H1 (cell line): ENCODE data around the gene RALGAPA2. TPM values are rescaled to one million over a fixed set of nuclear protein-coding genes. Genes with fewer than 3 reads are reported as not detected.

Source experiments
- CTCF ChIA-PET: fragments of 300-600 bp; sonication (Branson Sonifier 250); formaldehyde crosslinking; loops from one replicate; lab custom pipeline; 2021; ENCODE audit not compliant: partially characterized antibody; lab: Charles Lee
- POLR2A ChIA-PET: fragments of 300-600 bp; sonication (Branson Sonifier 250); formaldehyde crosslinking; loops from one replicate; lab custom pipeline; 2021; ENCODE audit warnings: inconsistent platforms; ENCODE audit not compliant: partially characterized antibody; lab: Charles Lee
- DNase-seq, 2 experiments: peaks; one replicate each; pipeline versions ENCODE4 v3.0.0 to v3.0.0-alpha.2; 2010 to 2022; ENCODE audit warnings: low spot score in 2 of 2, low read depth in 1 of 2, mixed read lengths in 1 of 2
- FAIRE-seq: peaks from 2 replicates; lab custom pipeline; 2011; peaks lifted over from hg19 to GRCh38; lab: Jason Lieb, UNC
- H2AFZ ChIP-seq: 2 replicates; pipeline ENCODE4 v1.8.1; 2012; ENCODE audit warnings: low read length, inconsistent platforms
- H2AK5ac ChIP-seq: 2 replicates; pipeline ENCODE4 v1.6.1; 2013; ENCODE audit warnings: low read depth, low read length
- H2BK120ac ChIP-seq: replicated peaks from 2 replicates; pipeline ENCODE3; 2013; ENCODE audit warnings: low read depth, low read length, inconsistent platforms
- H2BK12ac ChIP-seq: 2 replicates; pipeline ENCODE4 v1.6.1; 2013; ENCODE audit warnings: low read depth, low read length
- H2BK15ac ChIP-seq: 2 replicates; pipeline ENCODE4 v1.6.1; 2013; ENCODE audit warnings: low read length
- H2BK20ac ChIP-seq: 2 replicates; pipeline ENCODE4 v1.6.1; 2013; ENCODE audit warnings: low read length
- H2BK5ac ChIP-seq: 2 replicates; pipeline ENCODE4 v1.6.1; 2013; ENCODE audit warnings: low read depth, low read length
- H3K14ac ChIP-seq: 2 replicates; pipeline ENCODE4 v1.6.1; 2013; ENCODE audit warnings: inconsistent platforms; ENCODE audit not compliant: insufficient read length
- H3K18ac ChIP-seq: 2 replicates; pipeline ENCODE4 v1.6.1; 2013; ENCODE audit warnings: low read length; ENCODE audit errors: extremely low read depth
- H3K23ac ChIP-seq: 2 replicates; pipeline ENCODE4 v1.6.1; 2013; ENCODE audit warnings: inconsistent platforms; ENCODE audit not compliant: insufficient read length
- H3K23me2 ChIP-seq: 2 replicates; pipeline ENCODE4 v1.6.1; 2013; ENCODE audit warnings: low read depth, low read length
- H3K27ac ChIP-seq: 2 replicates; pipeline ENCODE4 v1.6.1; 2011; ENCODE audit warnings: low read depth, low read length, inconsistent platforms
- H3K27me3 ChIP-seq, 4 experiments: replicated peaks in 1 of 4; 1 replicate in 1 of 4; 2 replicates in 3 of 4; pipeline versions ENCODE4 v1.6.1 to v1.8.1; 2011 to 2013; ENCODE audit warnings: low read length in 3 of 4, mild to moderate bottlenecking in 3 of 4, inconsistent platforms in 2 of 4, mixed read lengths in 2 of 4, moderate library complexity in 1 of 4; ENCODE audit not compliant: control insufficient read depth in 3 of 4, insufficient read depth in 3 of 4; ENCODE audit errors: extremely low read depth in 1 of 4
- H3K36me3 ChIP-seq, 4 experiments: 2 replicates each; pipeline versions ENCODE4 v1.6.1 to v1.8.1; 2011 to 2013; ENCODE audit warnings: mild to moderate bottlenecking in 4 of 4, low read length in 3 of 4, moderate library complexity in 2 of 4, control low read depth in 1 of 4, inconsistent platforms in 1 of 4; ENCODE audit not compliant: insufficient read depth in 4 of 4, control insufficient read depth in 2 of 4
- H3K4ac ChIP-seq: replicated peaks from 2 replicates; pipeline ENCODE3; 2013; ENCODE audit warnings: low read length, low read depth, mixed read lengths, inconsistent platforms; ENCODE audit not compliant: insufficient read length
- H3K4me1 ChIP-seq, 4 experiments: replicated peaks in 1 of 4; 1 replicate in 1 of 4; 2 replicates in 3 of 4; pipeline versions ENCODE4 v1.6.1 to v1.8.1; 2011 to 2013; ENCODE audit warnings: low read length in 3 of 4, inconsistent platforms in 2 of 4, mixed read lengths in 1 of 4; ENCODE audit not compliant: insufficient read depth in 4 of 4, control insufficient read depth in 3 of 4
- H3K4me2 ChIP-seq, 2 experiments: 2 replicates each; pipeline versions ENCODE4 v1.6.1 to v1.8.1; 2011 to 2013; ENCODE audit warnings: low read depth in 2 of 2, low read length in 2 of 2, control low read depth in 1 of 2, inconsistent platforms in 1 of 2, mild to moderate bottlenecking in 1 of 2; ENCODE audit not compliant: insufficient read depth in 1 of 2
- H3K4me3 ChIP-seq, 4 experiments: fragments of 200-600, 300-600 bp in 1 of 4; sonication (generic), shearing (Covaris generic), sonication (Bioruptor Twin) in 1 of 4; 2 replicates each; pipeline versions ENCODE4 v1.5.1 to v1.8.1; 2011 to 2016; ENCODE audit warnings: low read length in 4 of 4, low read depth in 3 of 4, control low read depth in 2 of 4, inconsistent platforms in 2 of 4, mild to moderate bottlenecking in 2 of 4, mixed read lengths in 1 of 4, moderate library complexity in 1 of 4; ENCODE audit not compliant: insufficient read depth in 2 of 4; ENCODE audit errors: extremely low read depth in 1 of 4
- H3K56ac ChIP-seq: replicated peaks from 2 replicates; pipeline ENCODE3; 2013; ENCODE audit warnings: low read depth, mild to moderate bottlenecking, mixed read lengths, low read length, inconsistent platforms; ENCODE audit not compliant: insufficient read length
- H3K79me1 ChIP-seq: 2 replicates; pipeline ENCODE4 v1.6.1; 2013; ENCODE audit warnings: low read depth, low read length, control low read depth
- H3K79me2 ChIP-seq, 2 experiments: 2 replicates each; pipeline versions ENCODE4 v1.6.1 to v1.8.1; 2012 to 2013; ENCODE audit warnings: low read length in 2 of 2, mild to moderate bottlenecking in 2 of 2, inconsistent platforms in 1 of 2; ENCODE audit not compliant: insufficient read depth in 2 of 2, control insufficient read depth in 1 of 2
- H3K9ac ChIP-seq, 4 experiments: replicated peaks in 1 of 4; 1 replicate in 1 of 4; 2 replicates in 3 of 4; pipeline versions ENCODE4 v1.6.1 to v1.8.1; 2011 to 2013; ENCODE audit warnings: low read depth in 3 of 4, low read length in 3 of 4, control low read depth in 2 of 4, mild to moderate bottlenecking in 2 of 4, moderate library complexity in 2 of 4, inconsistent platforms in 1 of 4; ENCODE audit errors: extremely low read depth in 1 of 4
- H3K9me3 ChIP-seq, 2 experiments: 2 replicates each; pipeline versions ENCODE4 v1.6.1 to v1.8.1; 2012 to 2013; ENCODE audit warnings: mild to moderate bottlenecking in 2 of 2, moderate library complexity in 2 of 2, control low read depth in 1 of 2, inconsistent platforms in 1 of 2, low read depth in 1 of 2, low read length in 1 of 2, mixed read lengths in 1 of 2; ENCODE audit not compliant: insufficient read depth in 2 of 2
- H4K20me1 ChIP-seq, 2 experiments: replicated peaks in 1 of 2; 2 replicates each; pipeline versions ENCODE3 to v1.8.1; 2011 to 2013; ENCODE audit warnings: inconsistent platforms in 2 of 2, low read length in 2 of 2, mild to moderate bottlenecking in 1 of 2; ENCODE audit not compliant: insufficient read depth in 2 of 2, control insufficient read depth in 1 of 2
- H4K5ac ChIP-seq: 2 replicates; pipeline ENCODE4 v1.6.1; 2013; ENCODE audit warnings: low read length, low read depth, mixed read lengths, inconsistent platforms; ENCODE audit not compliant: insufficient read length
- H4K8ac ChIP-seq: 2 replicates; pipeline ENCODE4 v1.8.0; 2013; ENCODE audit warnings: mild to moderate bottlenecking, moderate library complexity, low read length, inconsistent platforms; ENCODE audit not compliant: insufficient read depth; ENCODE audit errors: extremely low read depth
- H4K91ac ChIP-seq: replicated peaks from 2 replicates; pipeline ENCODE3; 2013; ENCODE audit warnings: low read length, mixed read lengths, inconsistent platforms; ENCODE audit not compliant: insufficient read length
- EP300 ChIP-seq, 2 experiments: IDR thresholded peaks; 1 replicate in 1 of 2; 2 replicates in 1 of 2; pipeline ENCODE4 v1.6.1; 2011 to 2012; ENCODE audit warnings: low read depth in 2 of 2, low read length in 2 of 2, mild to moderate bottlenecking in 2 of 2, borderline replicate concordance in 1 of 2, inconsistent platforms in 1 of 2, moderate library complexity in 1 of 2
- WGBS, 2 experiments: shearing (Covaris generic) in 1 of 2; methylation state at CpG; one replicate each; pipeline versions ENCODE4 v1.1.6 to v1.1.7; 2013 to 2015; ENCODE audit warnings: low lambda C conversion rate in 2 of 2, mixed read lengths in 2 of 2, inconsistent platforms in 1 of 2, low coverage in 1 of 2, missing lambda C conversion rate in 1 of 2; ENCODE audit not compliant: insufficient replicate concordance in 2 of 2, insufficient coverage in 1 of 2, insufficient read length in 1 of 2; ENCODE audit errors: extremely low coverage in 1 of 2, missing lambda C conversion rate in 1 of 2; 5-methylcytosine and 5-hydroxymethylcytosine counted together
- polyA plus RNA-seq, 7 experiments: library from polyadenylated mRNA; depleted of rRNA in 3 of 7; stranded (reverse) in 5 of 7; unstranded in 2 of 7; fragments of >200 nt in 5 of 7; fragments of 200-250 nt in 2 of 7; gene quantifications; 1 replicate in 5 of 7; 2 replicates in 1 of 7; 4 replicates in 1 of 7; pipeline versions ENCODE4 v1.2.1 to v1.2.3, GENCODE V29; 2011 to 2013; ENCODE audit warnings: missing spikeins in 2 of 7, mixed read lengths in 2 of 7
- total RNA-seq: library from RNA; stranded (reverse); fragmentation: NEBNext Ultra II Directional; extraction: Animal tissue kit (Norgen Biotek cat#: 25700); gene quantifications from 2 replicates; pipeline ENCODE4 v1.2.1, GENCODE V29; 2021

Gene RALGAPA2
- total and polyA plus RNA-seq, 2 of the 8 experiments (the other 6 are each of a cell fraction or from before 2014, with no cell fraction given), result 5.1 to 25.5 TPM

- Histone ChIP-seq H3K14ac (no peak overlapping the region), H3K79me2 (no peaks in the 10 kb centered on the region), H3K18ac (no peak overlapping the region), H3K4me3 (no peak overlapping the region), H3K36me3 (peaks cover 2 to 38% (median 7%) of the 10 kb centered on the region in 4 experiments; a peak in 7 of 8 replicates), H2BK120ac (no peak overlapping the region), H3K23ac (no peak overlapping the region), H3K4me1 (peaks cover 0 to 4% (median 1%) of the 10 kb centered on the region in 4 experiments; a peak in 1 of 7 replicates), H3K9me3 (no peaks in the 10 kb centered on the region), H4K91ac (no peak overlapping the region), H2BK12ac (no peak overlapping the region), H2AFZ (no peak overlapping the region), H4K20me1 (no peaks in the 10 kb centered on the region), H3K27ac (no peak overlapping the region), H2BK5ac (no peak overlapping the region), H4K8ac (no peak overlapping the region), H4K5ac (no peak overlapping the region), H2AK5ac (no peak overlapping the region), H3K79me1 (no peaks in the 10 kb centered on the region), H3K9ac (no peak overlapping the region), H3K4me2 (no peak overlapping the region), H3K56ac (no peak overlapping the region), H3K4ac (no peak overlapping the region), H3K23me2 (no peaks in the 10 kb centered on the region), H3K27me3 (no peaks in the 10 kb centered on the region), H2BK20ac (no peak overlapping the region), H2BK15ac (no peak overlapping the region)
- FAIRE-seq (no peak), DNase-seq (no peak)
- ChIA-PET POLR2A (no interaction called here), CTCF (no interaction called here)
- WGBS, 2 experiments, result 91% methylated on average over 1 of the region's 1 CpG; no CpG with 5 or more reads in 1 of the 2 experiments
- no peak for TF ChIP-seq EP300 (IDR thresholded peaks at IDR 0.05; ENCODE audit: borderline replicate concordance in 1 of 2, low read depth in 2 of 2, low read length in 2 of 2)
These were observed 127.3 kb downstream of the RALGAPA2 start for GRCh38 chr20:20585146-20585545.
